Spinal cord (tissue), 10 donors: ENCODE data around the gene AKAP6. TPM values are rescaled to one million over a fixed set of nuclear protein-coding genes. Genes with fewer than 3 reads are reported as not detected.

ENCODE experiments used
- DNase-seq, 6 donors: peaks; one replicate each; pipeline versions ENCODE4 v3.0.0 to v3.0.0-alpha.2; 2013 to 2015; ENCODE audit warnings: low spot score in 6 of 6, low read depth in 4 of 6
- H3K27ac ChIP-seq: one replicate; pipeline ENCODE4 v1.5.1; 2013; ENCODE audit warnings: low read depth, low read length, control low read depth
- H3K27me3 ChIP-seq: one replicate; pipeline ENCODE4 v1.6.1; 2013; ENCODE audit warnings: low read length; ENCODE audit not compliant: control insufficient read depth, insufficient read depth
- H3K36me3 ChIP-seq: one replicate; pipeline ENCODE4 v1.6.1; 2013; ENCODE audit warnings: low read length; ENCODE audit not compliant: control insufficient read depth, insufficient read depth
- H3K4me1 ChIP-seq: one replicate; pipeline ENCODE4 v1.6.1; 2013; ENCODE audit warnings: low read length; ENCODE audit not compliant: control insufficient read depth, insufficient read depth
- H3K4me3 ChIP-seq: one replicate; pipeline ENCODE4 v1.5.1; 2013; ENCODE audit warnings: low read depth, low read length, control low read depth
- H3K9me3 ChIP-seq: one replicate; pipeline ENCODE4 v1.6.1; 2013; ENCODE audit warnings: low read length; ENCODE audit not compliant: control insufficient read depth, insufficient read depth
- WGBS: methylation state at CpG from one replicate; pipeline ENCODE4 v1.1.5; 2013; ENCODE audit warnings: missing lambda C conversion rate; ENCODE audit not compliant: insufficient coverage; 5-methylcytosine and 5-hydroxymethylcytosine counted together
- polyA plus RNA-seq, 2 donors: library from polyadenylated mRNA; unstranded; fragments of 120-200 nt; gene quantifications; one replicate each; pipeline ENCODE4 v1.2.1, GENCODE V29; 2013; ENCODE audit not compliant: insufficient read length in 2 of 2
- total RNA-seq, 2 donors: library from RNA; depleted of rRNA in 1 of 2; stranded (reverse); fragments of 120-200 nt in 1 of 2; fragments of >200 nt in 1 of 2; gene quantifications; one replicate each; pipeline versions ENCODE4 v1.2.3 to v1.2.4, GENCODE V29; 2013 to 2014
- donor health status: healthy.

Gene AKAP6
- total and polyA plus RNA-seq, 4 donors: 42.6 to 126 (median 78.7) TPM

DNA sequence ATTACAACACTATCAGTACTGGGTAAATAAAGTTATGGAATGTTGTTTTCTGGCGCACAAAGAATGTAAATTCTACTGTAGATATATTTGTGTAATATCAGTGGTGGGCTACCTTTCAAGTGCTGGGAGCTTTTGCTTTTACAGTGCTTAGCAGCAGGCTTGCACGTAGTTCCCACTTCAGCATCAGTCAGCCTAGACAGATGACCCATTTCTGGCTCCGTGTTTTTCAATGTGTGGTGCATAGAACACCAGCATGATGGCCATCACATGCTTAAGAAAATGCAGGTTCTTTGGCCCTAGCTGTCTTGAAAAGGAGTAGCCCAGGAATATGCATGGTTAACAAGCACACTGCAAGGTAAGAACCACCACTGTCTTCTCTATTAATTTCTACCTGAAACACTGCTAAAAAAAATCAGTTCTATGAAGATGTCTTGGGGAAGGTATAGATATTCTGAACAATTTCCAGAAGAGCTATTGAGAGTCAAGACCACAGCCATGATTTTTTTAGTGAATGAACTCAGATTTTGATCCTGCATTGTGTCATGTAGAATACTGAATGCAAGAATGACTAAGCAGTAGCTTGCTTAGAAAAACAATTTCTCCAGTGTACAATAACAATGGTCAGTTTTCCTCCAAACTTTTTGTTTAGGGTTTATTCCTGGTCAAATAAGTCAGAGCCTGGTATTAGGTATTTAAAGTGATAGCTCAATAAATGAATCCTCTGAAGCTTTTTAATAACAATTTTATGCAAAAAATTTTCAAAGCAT is 195.7 kb downstream of the AKAP6 start:
- H3K27ac ChIP-seq: no peak overlapping the region
- whole genome bisulfite sequencing: 62% methylated on average over 2 of the region's 3 CpGs
- H3K36me3 ChIP-seq: peaks cover 2% of the 10 kb centered on the region
- H3K9me3 ChIP-seq: no peaks in the 10 kb centered on the region
- DNase-seq: no peak
- H3K4me1 ChIP-seq: no peaks in the 10 kb centered on the region
- no peaks in the 10 kb centered on the region for H3K27me3 ChIP-seq
- no peak overlapping the region for H3K4me3 ChIP-seq

DNA sequence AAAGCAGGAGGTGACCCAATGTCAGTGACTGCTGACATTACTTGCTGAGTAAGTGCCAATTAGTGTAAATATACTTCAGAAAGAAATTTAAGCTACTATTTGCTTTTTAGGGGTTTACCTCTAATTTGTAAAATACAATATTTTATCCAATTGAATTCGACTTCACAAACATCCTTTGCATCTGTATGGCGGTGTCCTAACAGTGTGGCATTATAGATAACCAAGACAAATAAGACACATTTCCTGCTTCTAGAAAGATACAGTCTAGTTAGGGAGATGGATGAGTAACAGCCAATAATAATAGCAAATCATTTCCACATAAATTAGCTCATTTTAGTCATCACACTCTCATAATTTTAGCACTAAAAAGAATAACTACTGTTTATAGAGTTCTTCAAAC is 196.5 kb downstream of the AKAP6 start:
- no peak overlapping the region for H3K27ac ChIP-seq
- H3K9me3 ChIP-seq: no peaks in the 10 kb centered on the region
- H3K4me3 ChIP-seq: no peak overlapping the region
- WGBS: no CpG with 5 or more reads among the region's 2 CpGs
- DNase-seq: no peak
- no peaks in the 10 kb centered on the region for H3K4me1 ChIP-seq
- peaks cover 2% of the 10 kb centered on the region for H3K36me3 ChIP-seq
- H3K27me3 ChIP-seq: no peaks in the 10 kb centered on the region

DNA sequence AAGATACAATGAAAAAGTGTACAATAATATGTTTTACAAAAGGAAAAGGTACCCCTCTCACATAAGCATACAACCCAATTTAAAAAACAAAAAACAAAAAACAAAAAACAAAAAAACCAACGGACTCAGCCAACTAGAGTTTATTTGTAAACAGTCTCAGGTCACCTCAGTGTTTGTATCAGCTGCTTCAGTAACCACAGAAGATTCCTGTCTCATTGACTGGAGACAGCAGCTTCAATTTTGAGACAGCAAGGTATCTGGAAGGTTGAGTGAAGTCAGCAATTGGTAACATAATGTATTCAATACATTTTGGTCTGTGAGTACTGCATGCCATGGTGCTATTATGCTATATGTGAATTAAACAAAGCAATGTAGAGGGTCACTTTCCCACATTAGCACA is 201.7 kb downstream of the AKAP6 start:
- no peaks in the 10 kb centered on the region for H3K27me3 ChIP-seq
- H3K27ac ChIP-seq: no peak overlapping the region
- no peaks in the 10 kb centered on the region for H3K9me3 ChIP-seq
- DNase-seq: no peak
- no peak overlapping the region for H3K4me3 ChIP-seq
- no peaks in the 10 kb centered on the region for H3K4me1 ChIP-seq
- no CpG with 5 or more reads among the region's 1 CpG for WGBS
- H3K36me3 ChIP-seq: peaks cover 2% of the 10 kb centered on the region

DNA sequence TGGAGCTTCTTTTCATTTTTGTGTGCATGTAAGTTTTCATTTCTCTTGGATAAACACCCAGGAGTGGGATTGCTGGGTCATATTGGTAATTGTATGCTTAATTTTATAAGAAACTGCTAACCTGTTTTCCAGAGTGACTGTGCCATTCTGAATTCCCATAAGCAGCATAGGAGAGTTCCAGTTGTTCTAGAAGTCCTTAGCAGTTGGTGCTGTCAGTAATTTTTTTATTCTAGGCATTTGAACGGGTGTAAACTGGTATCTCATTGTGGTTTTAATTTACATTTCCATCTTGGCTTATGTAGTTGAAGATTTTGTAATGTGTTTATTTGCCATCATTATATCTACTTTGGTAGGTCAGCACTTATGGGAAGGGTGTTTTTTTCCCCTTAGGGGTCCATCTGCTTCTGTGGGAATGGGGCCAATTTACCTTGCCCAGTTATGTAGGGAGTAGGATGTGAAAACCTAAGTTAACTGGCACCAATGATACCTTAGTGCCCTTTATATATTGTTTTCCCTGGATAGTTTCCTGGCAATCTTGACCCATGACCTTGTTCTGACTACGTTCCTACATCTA is 202.9 kb downstream of the AKAP6 start:
- H3K27ac ChIP-seq: no peak overlapping the region
- H3K4me1 ChIP-seq: no peaks in the 10 kb centered on the region
- DNase-seq: peak in 1 of 6 donors; percentile 54

DNA sequence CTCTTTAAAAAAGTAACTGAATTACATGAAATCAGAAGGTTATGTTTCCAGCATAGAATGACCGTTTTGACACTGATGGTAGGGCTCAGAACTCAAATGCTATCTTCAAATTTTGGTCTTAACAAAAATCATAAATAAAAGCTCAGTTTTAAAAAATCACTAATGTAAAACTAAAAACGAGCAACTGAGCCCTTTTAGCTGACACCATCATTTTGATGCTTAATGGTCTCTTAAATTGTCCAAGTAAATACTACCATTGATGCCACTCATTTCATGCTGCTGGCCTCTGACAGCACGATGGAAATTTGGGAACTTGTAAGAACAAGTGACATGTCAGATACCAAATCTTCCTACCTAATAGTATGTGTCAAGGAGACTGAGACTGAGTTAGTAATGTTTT is 205.0 kb downstream of the AKAP6 start:
- H3K4me3 ChIP-seq: no peak overlapping the region
- no peak overlapping the region for H3K27ac ChIP-seq
- H3K4me1 ChIP-seq: no peaks in the 10 kb centered on the region
- no CpG with 5 or more reads among the region's 3 CpGs for WGBS
- no peaks in the 10 kb centered on the region for H3K36me3 ChIP-seq
- H3K27me3 ChIP-seq: no peaks in the 10 kb centered on the region
- no peaks in the 10 kb centered on the region for H3K9me3 ChIP-seq
- no peak for DNase-seq

More for the DNA sequence above, 202.9 kb downstream of the AKAP6 start:
- H3K27me3 ChIP-seq: no peaks in the 10 kb centered on the region
- no peaks in the 10 kb centered on the region for H3K9me3 ChIP-seq
- no CpG with 5 or more reads among the region's 2 CpGs for WGBS
- no peaks in the 10 kb centered on the region for H3K36me3 ChIP-seq
- H3K4me3 ChIP-seq: no peak overlapping the region

DNA sequence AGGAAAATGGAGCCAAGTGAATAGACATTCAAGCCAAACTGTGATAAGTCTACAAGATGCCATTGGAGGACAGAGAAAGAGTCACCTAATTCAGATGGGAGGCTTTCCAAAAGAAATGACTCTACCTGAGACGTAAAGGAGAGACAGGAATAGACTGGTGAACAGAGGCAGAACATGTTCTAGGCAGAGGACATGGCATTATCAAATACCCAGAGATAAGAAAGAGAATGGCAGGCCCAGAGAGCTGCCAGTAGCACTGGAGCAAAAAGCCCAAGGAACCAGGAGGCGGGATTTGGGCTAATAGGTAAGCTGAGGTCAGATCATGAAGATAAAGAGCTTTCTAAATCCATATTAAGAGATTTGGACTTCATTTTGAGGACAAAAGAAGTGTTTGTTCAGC is 207.1 kb downstream of the AKAP6 start:
- Histone ChIP-seq H3K27me3 (no peaks in the 10 kb centered on the region), H3K36me3 (no peaks in the 10 kb centered on the region), H3K4me1 (no peaks in the 10 kb centered on the region), H3K27ac (no peak overlapping the region), H3K4me3 (no peak overlapping the region), H3K9me3 (no peaks in the 10 kb centered on the region)
- WGBS: 100% methylated on average over 1 of the region's 2 CpGs
- no peak for DNase-seq

DNA sequence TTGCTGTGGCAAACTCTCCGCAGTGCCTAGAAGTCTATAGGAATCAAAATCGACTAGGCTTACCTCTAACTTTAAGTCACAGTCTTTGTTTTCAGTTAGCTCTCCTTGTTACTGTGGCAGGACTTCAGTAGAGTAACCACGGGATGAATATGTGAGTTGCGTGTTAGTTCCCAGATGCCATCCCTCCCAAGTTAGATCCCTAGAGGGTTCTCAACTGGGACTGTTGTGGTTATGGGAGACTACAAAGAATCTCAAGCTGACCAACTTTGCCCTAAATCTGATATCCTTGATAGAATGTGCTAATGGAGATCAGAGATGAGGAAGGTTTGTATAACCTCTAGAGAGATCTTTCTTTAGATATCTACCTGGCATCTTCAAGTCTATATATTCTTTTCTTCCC is 208.1 kb downstream of the AKAP6 start:
- Histone ChIP-seq H3K4me3 (no peak overlapping the region), H3K27me3 (no peaks in the 10 kb centered on the region), H3K9me3 (no peaks in the 10 kb centered on the region), H3K27ac (no peak overlapping the region), H3K4me1 (no peaks in the 10 kb centered on the region), H3K36me3 (no peaks in the 10 kb centered on the region)
- 100% methylated on average over 2 of the region's 4 CpGs for WGBS
- no peak for DNase-seq

DNA sequence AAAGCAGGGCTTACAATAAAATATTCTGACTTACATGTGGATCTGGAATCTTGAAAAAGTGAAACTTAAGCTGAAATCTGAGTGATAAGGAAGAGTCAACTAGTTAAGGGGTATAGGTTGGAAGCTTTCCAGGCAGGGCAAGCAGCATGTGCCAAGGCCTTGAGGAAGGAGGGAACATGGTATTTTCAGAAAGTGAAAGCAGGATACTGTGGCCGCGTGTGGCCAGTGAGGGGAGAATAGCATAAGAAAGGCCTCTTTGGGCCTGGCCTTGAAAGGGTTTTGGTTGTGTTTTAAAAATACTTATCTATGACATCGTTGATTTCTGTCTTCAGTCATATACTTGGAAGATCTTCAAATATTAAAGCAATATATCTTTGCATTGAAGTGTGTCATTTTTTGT is 213.4 kb downstream of the AKAP6 start:
- Histone ChIP-seq H3K27ac (no peak overlapping the region), H3K27me3 (no peaks in the 10 kb centered on the region), H3K9me3 (no peaks in the 10 kb centered on the region), H3K36me3 (peaks cover 3% of the 10 kb centered on the region), H3K4me1 (no peaks in the 10 kb centered on the region), H3K4me3 (no peak overlapping the region)
- no CpG with 5 or more reads among the region's 3 CpGs for WGBS
- peak in 2 of 6 donors; percentile 25 to 36 for DNase-seq

DNA sequence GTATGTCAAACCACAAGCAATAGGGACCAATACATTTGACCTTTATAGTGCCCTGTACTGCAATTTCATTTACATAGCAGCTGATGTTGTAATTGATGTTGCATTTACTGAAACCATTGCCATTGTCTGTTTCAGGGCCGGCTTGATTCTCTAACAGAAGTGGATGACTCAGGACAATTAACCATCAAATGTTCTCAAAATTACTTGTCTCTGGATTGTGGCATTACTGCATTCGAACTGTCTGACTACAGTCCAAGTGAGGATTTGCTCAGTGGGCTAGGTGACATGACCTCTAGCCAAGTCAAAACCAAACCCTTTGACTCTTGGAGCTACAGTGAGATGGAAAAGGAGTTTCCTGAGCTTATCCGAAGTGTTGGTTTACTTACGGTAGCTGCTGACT is 216.0 kb downstream of the AKAP6 start:
- no peak for DNase-seq
- Histone ChIP-seq H3K4me3 (no peak overlapping the region), H3K27ac (no peak overlapping the region), H3K4me1 (no peaks in the 10 kb centered on the region), H3K36me3 (peaks cover 6% of the 10 kb centered on the region), H3K27me3 (no peaks in the 10 kb centered on the region), H3K9me3 (no peaks in the 10 kb centered on the region)
- 90% methylated on average over 3 of the region's 4 CpGs for WGBS
